GM10248 (cell line): ENCODE results near the gene MBD3.

ENCODE experiments used
- CTCF ChIA-PET: fragments of 300-600 bp; sonication (Branson Sonifier 250); formaldehyde crosslinking; extraction: SDS; loops from one replicate; lab custom pipeline; 2021; ENCODE audit warnings: antibody characterized with exemption; lab: Yijun Ruan, JAX
- POLR2A ChIA-PET: fragments of 350-650 bp; sonication (Branson Sonifier 250); formaldehyde crosslinking; extraction: SDS; loops from one replicate; lab custom pipeline; 2020; ENCODE audit warnings: antibody characterized with exemption; lab: Yijun Ruan, JAX
- DNase-seq: peaks from one replicate; pipeline ENCODE4 v3.0.0; 2012; ENCODE audit errors: extremely low spot score
- CTCF ChIP-seq: IDR thresholded peaks from 2 replicates; pipeline ENCODE4 v1.5.1; 2012; ENCODE audit warnings: mild to moderate bottlenecking, low read depth; ENCODE audit errors: extremely low read depth, missing control alignments, control extremely low read depth

Gene MBD3

DNA sequence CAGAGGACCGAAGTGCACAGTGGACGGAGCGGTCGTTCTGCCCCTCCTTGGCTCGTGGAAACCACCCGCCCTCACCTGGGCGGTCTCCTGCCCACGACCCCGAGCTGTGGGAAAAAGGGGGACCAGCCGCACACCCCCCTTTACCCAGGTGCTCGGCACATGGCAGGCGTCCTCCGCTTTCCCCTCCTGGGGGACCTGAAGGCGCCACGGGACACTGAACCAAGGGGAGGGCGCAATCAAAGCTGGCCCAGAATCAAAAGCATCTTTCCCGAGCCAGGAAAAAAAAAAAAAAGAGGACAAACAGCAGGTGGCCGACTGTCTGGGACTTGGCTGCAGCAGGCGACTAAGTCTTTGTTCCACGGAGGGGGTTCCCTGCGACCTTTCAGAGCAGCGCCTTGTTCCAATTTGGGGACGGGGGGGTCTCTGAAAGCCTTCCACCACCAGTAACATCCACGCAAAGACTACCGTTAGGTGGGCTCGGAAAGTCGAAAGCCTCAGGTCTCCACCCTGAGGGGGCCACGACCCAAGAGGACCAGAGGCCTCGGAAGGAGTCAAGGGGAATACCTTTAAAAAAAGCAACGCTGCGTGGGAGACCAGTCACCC is 1.1 kb downstream of the MBD3 start:
- ChIA-PET CTCF (interaction anchor here (0.9 to 2.7 kb wide), 9 partner anchors 10 to 235 kb away, joined by 4 to 16 read pairs (median 4); partner anchors contain the start of gene UQCR11), POLR2A (no interaction called here)
- no peak for DNase-seq
- no peak for TF ChIP-seq CTCF

- POLR2A ChIA-PET: no interaction called here
- CTCF ChIA-PET: interaction anchor here (0.9 to 2.7 kb wide), 10 partner anchors 9 to 235 kb away, joined by 3 to 16 read pairs (median 4); partner anchors contain the start of gene UQCR11
- peak; percentile 70 for TF ChIP-seq CTCF
- peak; percentile 70 for DNase-seq
These were observed 1.8 kb downstream of the MBD3 start for GRCh38 chr19:1590641-1591397.

DNA sequence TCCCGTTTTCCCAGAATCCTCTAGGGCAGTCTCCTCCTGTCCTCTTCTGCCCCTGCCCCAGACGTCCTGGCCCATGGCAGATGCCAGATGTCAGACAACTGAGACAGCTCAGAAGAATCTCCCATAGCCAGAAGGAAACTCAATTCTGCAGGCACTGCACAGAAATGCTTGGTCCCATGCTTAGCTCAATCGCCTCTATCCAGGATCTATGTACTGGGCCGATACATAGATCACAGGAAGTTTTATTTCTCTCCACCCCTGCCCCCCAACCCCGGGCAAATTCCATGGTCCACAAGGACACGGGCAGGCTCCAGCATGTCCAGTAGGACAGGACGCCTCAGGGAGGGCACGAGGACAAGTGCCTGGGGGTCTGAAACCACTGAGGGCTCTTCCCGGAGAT is 4.8 kb downstream of the MBD3 start:
- POLR2A ChIA-PET: no interaction called here
- no peak for TF ChIP-seq CTCF
- CTCF ChIA-PET: interaction anchor here (0.8 to 2.9 kb wide), 4 partner anchors 9 to 85 kb away, joined by 3 to 12 read pairs (median 3); no protein-coding TSS in a partner anchor
- DNase-seq: no peak

GRCh38 chr19:1585243-1585580 is 7.5 kb downstream of the MBD3 start:
- ChIA-PET CTCF (interaction anchor here (1.0 kb wide), 1 partner anchor 88 kb away, joined by 3 read pairs; no protein-coding TSS in a partner anchor), POLR2A (no interaction called here)
- no peak for DNase-seq
- TF ChIP-seq CTCF: no peak

GRCh38 chr19:1584500-1585242 is 8.0 kb downstream of the MBD3 start:
- no peak for DNase-seq
- CTCF ChIA-PET: interaction anchor here (1.0 to 1.2 kb wide), 2 partner anchors 88 to 253 kb away, joined by 3 read pairs; no protein-coding TSS in a partner anchor
- POLR2A ChIA-PET: no interaction called here
- TF ChIP-seq CTCF: no peak

DNA sequence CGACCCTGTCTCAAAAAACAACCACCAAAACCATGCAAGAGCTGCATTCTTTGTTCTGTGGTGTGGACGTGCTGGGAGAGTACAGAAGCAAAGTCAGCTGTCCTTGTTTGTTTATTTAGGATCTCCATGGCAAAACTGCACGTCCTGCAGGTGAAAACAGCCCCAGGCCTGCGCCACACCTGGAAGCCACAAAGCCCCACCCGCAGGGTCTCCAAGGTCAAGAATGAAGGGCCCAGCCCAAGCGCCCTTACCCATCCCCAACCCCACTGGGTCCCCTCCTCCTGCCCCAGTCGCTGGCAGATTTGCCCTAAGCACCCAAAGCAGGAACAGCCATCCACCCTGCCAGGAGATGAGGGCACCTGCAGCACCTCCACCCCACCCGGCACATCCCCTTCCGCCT is 10.5 kb downstream of the MBD3 start:
- no peak for DNase-seq
- CTCF ChIA-PET: interaction anchor here (1.0 to 2.1 kb wide), 2 partner anchors 9 to 244 kb away, joined by 3 to 6 read pairs; no protein-coding TSS in a partner anchor
- POLR2A ChIA-PET: no interaction called here
- no peak for TF ChIP-seq CTCF
